NCI-H128 (cell line): Measurements from ENCODE around the gene CCDC12.

Experiments
- DNase-seq: peaks from one replicate; lab custom pipeline; 2025; ENCODE audit not compliant: unreplicated experiment; lab: John Stamatoyannopoulos, UW

CCDC12 gene

GRCh38 chr3:46877406-46878125, 99.0 kb downstream of the CCDC12 start, which contains the start of gene PTH1R:
Gene PTH1R, plus strand, starts transcription at chr3:46877721. Its CDS starts 5,839 bp downstream, at chr3:46883560.
- no peak for DNase-seq

DNA sequence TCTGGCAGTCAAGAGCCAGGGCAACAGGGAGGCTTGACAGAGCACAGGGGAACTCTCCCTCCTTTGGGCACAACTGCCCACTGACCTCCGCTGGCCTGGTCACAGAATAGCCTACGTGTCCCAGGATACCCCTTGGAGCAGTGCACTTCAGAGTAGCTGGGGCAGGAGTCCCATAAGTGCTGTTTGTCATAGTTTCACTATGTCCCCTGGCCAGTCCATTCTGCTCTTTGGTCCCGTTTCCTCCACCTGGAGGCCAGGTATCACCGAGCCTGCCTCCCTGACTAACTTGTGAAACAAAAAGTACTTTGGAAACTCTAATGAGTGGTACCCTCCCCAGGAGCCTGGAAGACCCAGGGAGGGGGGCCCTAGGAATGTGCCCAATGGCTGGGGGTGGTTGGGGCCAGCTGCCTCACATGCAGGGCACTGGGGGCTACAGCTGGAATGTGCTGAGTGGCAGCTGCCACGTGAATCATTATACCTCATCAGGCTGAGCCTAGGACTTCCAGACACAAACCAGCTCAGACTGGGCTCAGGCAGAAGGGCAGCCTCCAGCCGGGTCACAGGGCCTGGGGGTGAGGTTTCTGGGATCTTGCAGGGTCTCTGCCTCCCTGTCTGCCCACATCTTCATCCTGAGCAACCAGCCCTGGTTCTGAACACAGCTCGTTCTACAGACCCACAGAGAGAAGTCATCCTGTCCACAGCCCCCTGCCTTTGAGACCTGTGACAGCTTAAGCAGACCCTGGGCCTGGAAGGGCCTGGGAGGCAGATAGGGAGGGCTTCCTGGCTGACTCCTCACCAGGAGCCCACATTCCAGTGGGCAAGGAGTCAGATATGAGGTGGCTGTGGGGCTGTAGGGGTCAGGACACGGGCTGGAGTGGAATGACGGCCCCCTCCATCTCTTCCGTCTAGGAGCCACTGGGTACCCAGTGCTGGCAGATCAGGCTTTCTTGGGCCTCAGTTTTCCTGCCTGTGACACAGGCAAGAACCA, 99.9 kb downstream of the CCDC12 start:
- DNase-seq: no peak

DNA sequence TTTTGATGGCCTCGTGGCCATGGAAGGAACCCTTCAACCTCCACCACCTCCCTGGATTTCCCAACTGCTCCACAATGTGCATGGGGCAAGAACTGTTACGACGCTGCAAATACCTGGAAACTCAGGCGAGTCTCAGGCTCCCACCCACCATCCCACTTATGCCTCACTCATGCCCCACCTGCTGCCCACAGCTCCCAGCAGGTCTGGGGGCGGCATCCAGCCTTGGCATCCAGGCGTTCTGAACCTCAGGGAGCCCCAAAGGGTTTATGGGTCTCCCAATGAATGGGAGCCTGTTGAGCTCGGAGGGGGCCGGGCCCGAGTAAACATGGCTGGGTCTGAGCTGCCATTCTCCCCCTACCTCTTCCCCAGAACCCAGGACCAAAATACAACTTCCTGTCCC, 101.0 kb downstream of the CCDC12 start:
- no peak for DNase-seq

DNA sequence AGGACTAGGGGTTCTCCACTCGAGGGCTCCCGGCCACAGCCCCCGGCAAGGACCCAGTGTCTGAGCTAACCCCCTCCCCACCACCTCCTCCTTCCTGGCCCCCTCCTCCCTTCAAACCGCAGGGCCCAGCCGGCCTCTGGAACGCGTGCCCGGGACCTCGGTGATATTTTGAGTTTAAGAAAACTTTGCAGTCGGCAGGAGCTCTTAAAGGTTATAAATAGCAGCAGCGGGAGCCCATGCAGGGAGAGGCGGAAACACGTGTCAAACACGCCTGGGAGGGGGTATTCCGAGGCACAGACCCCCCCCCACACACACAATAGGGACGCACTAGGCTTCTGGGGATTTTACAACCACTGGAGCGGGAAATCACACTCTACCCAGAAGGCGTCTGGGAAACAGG, 102.1 kb downstream of the CCDC12 start:
- no peak for DNase-seq

- DNase-seq: no peak
Observed at GRCh38 chr3:46873521-46873920, 103.0 kb downstream of the CCDC12 start.
